K562 (cell line): ENCODE measurements around the gene ATRAID. TPM values are rescaled to one million over a fixed set of nuclear protein-coding genes. Genes with fewer than 3 reads are reported as not detected.

Experiments used
- LEF1 ChIP-seq: fragments of 450-650 bp; IDR thresholded peaks from 2 replicates; pipeline ENCODE4 v1.6.1; 2016; ENCODE audit warnings: mild to moderate bottlenecking
- MTA1 ChIP-seq: fragments of 450-650 bp; IDR thresholded peaks from 2 replicates; pipeline ENCODE4 v1.6.1; 2017; ENCODE audit warnings: borderline replicate concordance
- NCOA2 ChIP-seq, 2 experiments: fragments of 450-650 bp; IDR thresholded peaks; 2 replicates each; pipeline ENCODE4 v1.6.1; 2018; ENCODE audit warnings: mild to moderate bottlenecking in 2 of 2, moderate library complexity in 1 of 2; ENCODE audit not compliant: partially characterized antibody in 2 of 2
- NR4A1 ChIP-seq, 2 experiments: fragments of 250-450 bp in 1 of 2; fragments of 450-650 bp in 1 of 2; sonication (Bioruptor Pico) in 1 of 2; IDR thresholded peaks; 2 replicates each; pipeline versions ENCODE4 v1.4.0 to v1.6.1; 2016 to 2020; ENCODE audit warnings: mild to moderate bottlenecking in 2 of 2, missing compliant biosample characterization in 1 of 2, missing genetic modification characterization in 1 of 2, moderate library complexity in 1 of 2
- PURB ChIP-seq: sonication (generic); formaldehyde crosslinking; IDR thresholded peaks from 2 replicates; pipeline ENCODE4 v1.9.0; 2021; ENCODE audit warnings: low read depth, mild to moderate bottlenecking, missing genetic modification reagents
- SIN3A ChIP-seq, 2 experiments: fragments of 150-350 bp in 1 of 2; IDR thresholded peaks; 2 replicates each; pipeline ENCODE4 v1.6.1; 2011 to 2016; ENCODE audit warnings: borderline replicate concordance in 2 of 2, low read depth in 2 of 2, low read length in 2 of 2, mild to moderate bottlenecking in 2 of 2, moderate library complexity in 2 of 2; ENCODE audit not compliant: control insufficient read depth in 1 of 2
- SNIP1 ChIP-seq: fragments of 450-650 bp; IDR thresholded peaks from 2 replicates; pipeline ENCODE4 v1.7.1; 2017; ENCODE audit warnings: low read depth, mild to moderate bottlenecking
- SNRNP70 ChIP-seq: fragments of 200-400 bp; formaldehyde crosslinking; optimal IDR thresholded peaks from 2 replicates; pipeline ENCODE3; 2017; ENCODE audit warnings: low read depth, low read length
- SRSF7 ChIP-seq: fragments of 200-400 bp; formaldehyde crosslinking; optimal IDR thresholded peaks from 2 replicates; pipeline ENCODE3; 2017; ENCODE audit warnings: mild to moderate bottlenecking, low read depth, low read length
- ZBTB26 ChIP-seq: fragments of 450-650 bp; formaldehyde crosslinking; IDR thresholded peaks from 2 replicates; pipeline ENCODE4 v1.4.0; 2022; ENCODE audit warnings: missing genetic modification characterization
- polyA plus RNA-seq, 8 experiments: library from polyadenylated mRNA; depleted of rRNA in 4 of 8; stranded (reverse) in 5 of 8; unstranded in 3 of 8; fragments of >200 nt; fragmentation: Nextera tagmentation in 2 of 8; fragmentation: Illumina TruSeq in 1 of 8; extraction: Ambion mirVana in 2 of 8; extraction: Trizol in 1 of 8; gene quantifications; 2 replicates each; pipeline versions ENCODE4 v1.2.1 to v1.2.3, GENCODE V29; 2011 to 2014; ENCODE audit warnings: inconsistent platforms in 1 of 8, missing spikeins in 1 of 8
- total RNA-seq, 7 experiments: library from RNA; depleted of rRNA in 6 of 7; stranded (reverse); fragments of >200 nt in 6 of 7; fragmentation: Illumina TruSeq in 2 of 7; extraction: Trizol in 2 of 7; gene quantifications; 2 replicates each; pipeline versions ENCODE4 v1.2.1 to v1.2.3, GENCODE V29; 2011 to 2021; ENCODE audit warnings: low replicate concordance in 1 of 7
- TF ChIP-seq, protein P1 (sequence below): fragments of 450-650 bp; IDR thresholded peaks from 2 replicates; pipeline ENCODE4 v1.6.1; 2016; ENCODE audit warnings: low read depth, mild to moderate bottlenecking, moderate library complexity

The ATRAID gene
- total and polyA plus RNA-seq, 9 of the 15 experiments (the other 6 are each of a cell fraction or from before 2014, with no cell fraction given), result 70.2 to 187 (median 108) TPM

DNA sequence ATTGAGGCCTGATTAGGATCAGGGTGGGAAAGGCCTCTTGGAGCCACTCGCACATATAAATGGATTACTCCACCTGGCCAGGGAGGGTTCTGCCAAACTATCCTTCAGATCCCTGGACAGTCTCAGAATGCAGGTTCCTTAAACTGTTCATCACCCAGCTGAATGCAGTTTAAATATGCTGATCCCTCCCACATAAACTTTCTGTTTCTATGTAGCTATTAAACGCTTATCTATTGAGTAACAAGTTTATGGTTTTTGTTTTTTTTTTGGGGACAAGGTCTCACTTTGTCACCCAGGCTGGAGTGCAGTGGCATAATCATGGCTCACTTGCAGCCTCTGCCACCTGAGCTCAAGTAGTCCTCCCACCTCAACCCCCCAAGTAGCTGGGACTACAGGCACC is 7.2 kb downstream of the ATRAID start (continued):
- TF ChIP-seq, protein P1, sequence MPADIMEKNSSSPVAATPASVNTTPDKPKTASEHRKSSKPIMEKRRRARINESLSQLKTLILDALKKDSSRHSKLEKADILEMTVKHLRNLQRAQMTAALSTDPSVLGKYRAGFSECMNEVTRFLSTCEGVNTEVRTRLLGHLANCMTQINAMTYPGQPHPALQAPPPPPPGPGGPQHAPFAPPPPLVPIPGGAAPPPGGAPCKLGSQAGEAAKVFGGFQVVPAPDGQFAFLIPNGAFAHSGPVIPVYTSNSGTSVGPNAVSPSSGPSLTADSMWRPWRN, result no peak
- TF ChIP-seq SNRNP70, result no peak
- TF ChIP-seq MTA1, result no peak
- no peak for TF ChIP-seq SNIP1
- no peak for TF ChIP-seq SRSF7
- no peak for TF ChIP-seq LEF1
- no peak for TF ChIP-seq ZBTB26
- no peak for TF ChIP-seq NCOA2 (IDR thresholded peaks at IDR 0.05; ENCODE audit: partially characterized antibody in 2 of 2)
- no peak for TF ChIP-seq NR4A1 (CRISPR knock-in tag; IDR thresholded peaks at IDR 0.05)
- TF ChIP-seq NR4A1 (tag; IDR thresholded peaks at IDR 0.05), result no peak
- no peak for TF ChIP-seq PURB (CRISPR knock-in tag)
- no peak for TF ChIP-seq SIN3A (IDR thresholded peaks at IDR 0.05; ENCODE audit: borderline replicate concordance in 2 of 2, control insufficient read depth in 1 of 2, low read depth in 2 of 2, low read length in 2 of 2)
- TF ChIP-seq, all 486 proteins: peak for 0
